K562 (cell line): Measurements from ENCODE around the gene WDPCP. TPM values are rescaled to one million over a fixed set of nuclear protein-coding genes. Genes with fewer than 3 reads are reported as not detected.
"Not testable (repeated sequence)": the region's sequence is repeated elsewhere in the genome, so short reads cannot be mapped to it uniquely, and the experiment has no call there.

Source experiments
- ATAC-seq: fragments of 200-7000 bp; cut with Tn5 transposase; 3 replicates; pipeline ENCODE4 v1.9.1; 2020; ENCODE audit warnings: moderate library complexity
- BruUV-seq: library from RNA; stranded (reverse); fragments of 400-500 nt; replicated peaks from 2 replicates; lab custom pipeline; 2021; lab: Mats Ljungman, UMichigan
- CTCF ChIA-PET: fragments of 300-600 bp; formaldehyde crosslinking; extraction: SDS; loops from one replicate; lab custom pipeline; 2021; ENCODE audit warnings: low intra/inter-chr PET ratio; lab: Yijun Ruan, JAX
- POLR2A ChIA-PET: fragments of 300-600, 350-650 bp; sonication (Branson Sonifier 250); formaldehyde crosslinking; extraction: SDS; loops from one replicate; lab custom pipeline; 2021; ENCODE audit warnings: antibody characterized with exemption, inconsistent platforms; lab: Yijun Ruan, JAX
- DNase-seq, 4 experiments: peaks; one replicate each; pipeline versions ENCODE4 v3.0.0 to v3.0.0-alpha.2; 2011 to 2018; ENCODE audit warnings: low spot score in 3 of 4, mixed read lengths in 3 of 4; ENCODE audit errors: extremely low read depth in 1 of 4
- FAIRE-seq: peaks from 2 replicates; lab custom pipeline; 2011; peaks lifted over from hg19 to GRCh38; lab: Jason Lieb, UNC
- H2AFZ ChIP-seq: 2 replicates; pipeline ENCODE4 v1.6.0; 2011; ENCODE audit warnings: low read depth, low read length, control low read depth, inconsistent platforms
- H3K27ac ChIP-seq: fragments of 200-600 bp; 3 replicates; pipeline ENCODE4 v1.8.0; 2011; ENCODE audit warnings: low read depth, mild to moderate bottlenecking, control low read depth, inconsistent platforms, low read length, moderate library complexity, mixed read lengths; ENCODE audit errors: extremely low read depth
- H3K27me3 ChIP-seq, 2 experiments: fragments of 300-600 bp in 1 of 2; 2 replicates in 1 of 2; 3 replicates in 1 of 2; pipeline versions ENCODE4 v1.6.0 to v1.8.0; 2011; ENCODE audit warnings: inconsistent platforms in 2 of 2, low read length in 2 of 2, mild to moderate bottlenecking in 1 of 2, mixed read lengths in 1 of 2, moderate library complexity in 1 of 2; ENCODE audit not compliant: control insufficient read depth in 2 of 2, insufficient read depth in 2 of 2
- H3K36me3 ChIP-seq: fragments of 300-600 bp; 3 replicates; pipeline ENCODE4 v1.8.0; 2011; ENCODE audit warnings: mild to moderate bottlenecking, low read length, inconsistent platforms; ENCODE audit not compliant: control insufficient read depth, insufficient read depth
- H3K4me1 ChIP-seq, 2 experiments: fragments of 200-600 bp in 1 of 2; replicated peaks in 1 of 2; 2 replicates in 1 of 2; 3 replicates in 1 of 2; pipeline versions ENCODE4 v1.5.1 to v1.8.0; 2011; ENCODE audit warnings: inconsistent platforms in 2 of 2, low read length in 2 of 2, mild to moderate bottlenecking in 1 of 2, mixed read lengths in 1 of 2, moderate library complexity in 1 of 2; ENCODE audit not compliant: control insufficient read depth in 2 of 2, insufficient read depth in 2 of 2
- H3K4me2 ChIP-seq: 2 replicates; pipeline ENCODE4 v1.6.1; 2011; ENCODE audit warnings: low read length, control low read depth, inconsistent platforms, mixed read lengths; ENCODE audit not compliant: insufficient read depth
- H3K4me3 ChIP-seq: fragments of 200-600 bp; sonication (generic), shearing (Covaris generic); 2 replicates; pipeline ENCODE4 v1.5.1; 2016; ENCODE audit warnings: control low read depth, inconsistent platforms
- H3K79me2 ChIP-seq: fragments of 200-600 bp; 3 replicates; pipeline ENCODE4 v1.8.0; 2011; ENCODE audit warnings: low read length, inconsistent platforms; ENCODE audit not compliant: control insufficient read depth, insufficient read depth
- H3K9ac ChIP-seq, 2 experiments: 2 replicates each; pipeline versions ENCODE4 v1.6.0 to v1.6.1; 2011; ENCODE audit warnings: low read depth in 2 of 2, low read length in 2 of 2, control low read depth in 1 of 2, inconsistent platforms in 1 of 2, mild to moderate bottlenecking in 1 of 2, mixed read lengths in 1 of 2; ENCODE audit not compliant: insufficient read depth in 1 of 2
- H3K9me1 ChIP-seq: one replicate; pipeline ENCODE4 v1.6.0; 2011; ENCODE audit warnings: inconsistent platforms, mild to moderate bottlenecking, low read length, moderate library complexity; ENCODE audit not compliant: control insufficient read depth, insufficient read depth
- H3K9me3 ChIP-seq: replicated peaks from 2 replicates; pipeline ENCODE4 v1.5.1; 2011; ENCODE audit warnings: low read depth, low read length, inconsistent platforms; ENCODE audit not compliant: control insufficient read depth, insufficient read depth
- H4K20me1 ChIP-seq: replicated peaks from 2 replicates; pipeline ENCODE4 v1.6.1; 2011; ENCODE audit warnings: low read length, inconsistent platforms, mixed read lengths; ENCODE audit not compliant: control insufficient read depth, insufficient read depth
- CBFB ChIP-seq: sonication (generic); formaldehyde crosslinking; IDR thresholded peaks from 2 replicates; pipeline ENCODE4 v1.4.0; 2020; ENCODE audit warnings: mild to moderate bottlenecking, missing genetic modification reagents
- CBX1 ChIP-seq: sonication (generic); IDR thresholded peaks from 2 replicates; pipeline ENCODE4 v1.6.1; 2016; ENCODE audit warnings: antibody characterized with exemption, low read depth, mild to moderate bottlenecking
- CBX2 ChIP-seq: fragments of 200-600 bp; sonication (generic); IDR thresholded peaks from one replicate; pipeline ENCODE4 v1.6.1; 2012; ENCODE audit warnings: mild to moderate bottlenecking, low read length, inconsistent platforms; ENCODE audit not compliant: insufficient read depth, poor library complexity, severe bottlenecking
- ETS1 ChIP-seq: conservative IDR thresholded peaks from 2 replicates; pipeline ENCODE4 v1.6.1; 2011; ENCODE audit warnings: low read depth, mild to moderate bottlenecking, low read length; ENCODE audit not compliant: control insufficient read depth
- ETV5 ChIP-seq: sonication (generic); formaldehyde crosslinking; IDR thresholded peaks from 2 replicates; pipeline ENCODE4 v1.4.0; 2020; ENCODE audit warnings: low read depth, mild to moderate bottlenecking, missing genetic modification reagents
- GABPA ChIP-seq: fragments of 200-800 bp; sonication (Bioruptor generic); conservative IDR thresholded peaks from 2 replicates; pipeline ENCODE4 v1.6.1; 2016; ENCODE audit warnings: low read depth, missing genetic modification characterization, missing compliant biosample characterization
- KAT8 ChIP-seq: fragments of 450-650 bp; IDR thresholded peaks from 2 replicates; pipeline ENCODE4 v1.6.1; 2016; ENCODE audit warnings: low read depth, mild to moderate bottlenecking
- STAT6 ChIP-seq: sonication (generic); formaldehyde crosslinking; IDR thresholded peaks from 2 replicates; pipeline ENCODE4 v1.8.1; 2023; ENCODE audit warnings: mild to moderate bottlenecking, missing genetic modification reagents
- ZNF146 ChIP-seq: IDR thresholded peaks from one replicate; pipeline ENCODE4 v1.6.1; 2018; ENCODE audit warnings: missing compliant biosample characterization; ENCODE audit not compliant: unreplicated experiment
- ZNF511 ChIP-seq: sonication (generic); formaldehyde crosslinking; IDR thresholded peaks from 2 replicates; pipeline ENCODE4 v1.8.0; 2022; ENCODE audit warnings: mild to moderate bottlenecking, missing genetic modification reagents
- WGBS: fragments of 100-300 bp; shearing (Covaris generic); methylation state at CpG from one replicate; pipeline ENCODE4 v1.1.6; 2016; ENCODE audit warnings: low coverage, mixed read lengths; ENCODE audit not compliant: insufficient coverage; ENCODE audit errors: missing lambda C conversion rate; 5-methylcytosine and 5-hydroxymethylcytosine counted together
- in situ Hi-C: fragments of 300-500 bp; cut with MboI; formaldehyde crosslinking; loops from 4 replicates; pipeline ENCODE4 v1.15.0; 2018; ENCODE audit warnings: inconsistent platforms, mixed read lengths
- intact Hi-C: fragments of 100-400 bp; cut with micrococcal nuclease; formaldehyde crosslinking; loops from 2 replicates; pipeline ENCODE4 v1.14.2; 2022
- polyA plus RNA-seq, 8 experiments: library from polyadenylated mRNA; depleted of rRNA in 4 of 8; stranded (reverse) in 5 of 8; unstranded in 3 of 8; fragments of >200 nt; fragmentation: Nextera tagmentation in 2 of 8; fragmentation: Illumina TruSeq in 1 of 8; extraction: Ambion mirVana in 2 of 8; extraction: Trizol in 1 of 8; gene quantifications; 2 replicates each; pipeline versions ENCODE4 v1.2.1 to v1.2.3, GENCODE V29; 2011 to 2014; ENCODE audit warnings: inconsistent platforms in 1 of 8, missing spikeins in 1 of 8
- total RNA-seq, 7 experiments: library from RNA; depleted of rRNA in 6 of 7; stranded (reverse); fragments of >200 nt in 6 of 7; fragmentation: Illumina TruSeq in 2 of 7; extraction: Trizol in 2 of 7; gene quantifications; 2 replicates each; pipeline versions ENCODE4 v1.2.1 to v1.2.3, GENCODE V29; 2011 to 2021; ENCODE audit warnings: low replicate concordance in 1 of 7

Gene WDPCP
- total and polyA plus RNA-seq, 9 of the 15 experiments (the other 6 are each of a cell fraction or from before 2014, with no cell fraction given) = 1.4 to 6.4 (median 5.5) TPM

GRCh38 chr2:63477686-63478085, 110.6 kb downstream of the WDPCP start (continued):
- TF ChIP-seq CBX1 = no peak
- TF ChIP-seq KAT8 = no peak
- no peak for TF ChIP-seq CBX2

- H3K4me1 ChIP-seq, BruUV-seq, H3K9ac ChIP-seq, intact Hi-C loops, in situ Hi-C loops, H2AFZ ChIP-seq, CTCF ChIA-PET, H3K9me1 ChIP-seq, H4K20me1 ChIP-seq, H3K27ac ChIP-seq, FAIRE-seq, DNase-seq, H3K79me2 ChIP-seq, H3K9me3 ChIP-seq, H3K4me3 ChIP-seq, ATAC-seq, H3K36me3 ChIP-seq, H3K4me2 ChIP-seq, H3K27me3 ChIP-seq: not testable (repeated sequence)
- TF ChIP-seq ZNF146 = peak; percentile 51
- POLR2A ChIA-PET = interaction anchor here (0.6 kb wide), 1 partner anchor 611 kb away, joined by 3 read pairs; no protein-coding TSS in a partner anchor
- 8% methylated on average over 1 of the region's 1 CpG for WGBS
Observed at GRCh38 chr2:63469313-63469712, 119.0 kb downstream of the WDPCP start.

GRCh38 chr2:63465633-63466032, 122.6 kb downstream of the WDPCP start:
- Histone ChIP-seq H3K27me3 (no peaks in the 10 kb centered on the region), H3K4me2 (no peak overlapping the region), H3K36me3 (no peaks in the 10 kb centered on the region), H3K9me3 (0 out of 2 replicates have a peak, but pooled peaks cover 1% of the 10 kb centered on the region), H2AFZ (no peak overlapping the region), H3K79me2 (no peaks in the 10 kb centered on the region), H3K9ac (no peak overlapping the region), H3K9me1 (no peaks in the 10 kb centered on the region), H3K4me1 (no peaks in the 10 kb centered on the region), H3K27ac (no peak overlapping the region), H3K4me3 (no peak overlapping the region), H4K20me1 (no peaks in the 10 kb centered on the region)
- ATAC-seq (no peak), DNase-seq (no peak), FAIRE-seq (no peak)
- intact Hi-C loops = no loop called here
- CTCF ChIA-PET = no interaction called here
- no TSS peak for BruUV-seq
- in situ Hi-C loops = no loop called here
- WGBS = 33% methylated on average over 1 of the region's 1 CpG
- POLR2A ChIA-PET = no interaction called here
- TF ChIP-seq CBFB (CRISPR knock-in tag) (no peak), ETV5 (no peak), ZNF511 (CRISPR knock-in tag) (no peak), ZNF146 (no peak), GABPA (tag) (no peak), STAT6 (CRISPR knock-in tag) (no peak), ETS1 (no peak)
